Heart left ventricle (tissue), 13 donors: ENCODE data around the gene SRRM2.

Experiments used
- CTCF ChIP-seq, 12 donors: fragments of 200-600 bp; sonication (generic) in 4 of 12; IDR thresholded peaks; one replicate each; pipeline versions ENCODE4 v1.5.0 to v1.8.0; 2018 to 2022; ENCODE audit warnings: antibody characterized with exemption in 12 of 12, mild to moderate bottlenecking in 5 of 12
- POLR2A ChIP-seq, 2 donors: fragments of 450-650 bp; IDR thresholded peaks; one replicate each; pipeline ENCODE4 v1.6.1; 2017; ENCODE audit warnings: antibody characterized with exemption in 2 of 2, mild to moderate bottlenecking in 2 of 2, moderate library complexity in 2 of 2
- donor health status: ischemic (EF 13 %, LVEDD 7.1; RV severe dilation, severe dysfunction).
- donor health status: DM: no; HTN: yes; CAD: no.
- donor health status: DM: no; HTN: no; CAD: no.
- donor health status: ischemic (EF 25% LVEDD 6.9; RV normal size, moderate dysfunction).
- donor health status: ischemic (EF 25% LVEDD 5.7; RV mildly dilated, moderate dysfunction).
- donor health status: ischemic (EF 35%, LVEDD 5.7; RV mildly dilated, moderate dysfunction).
- donor health status: nonischemic (EF 11% LVEDD 7.7; RV severe dilation, severe dysfunction).
- donor health status: DM: yes; HTN: yes; CAD: no.
- donor health status: PGD.
- donor health status: ischemic (EF 29% LVEDD 5.4; RV normal size, mild dysfunction).
- donor health status: nonischemic (EF 23%, LVEDD 6.1; RV moderate dilation, normal function).

DNA sequence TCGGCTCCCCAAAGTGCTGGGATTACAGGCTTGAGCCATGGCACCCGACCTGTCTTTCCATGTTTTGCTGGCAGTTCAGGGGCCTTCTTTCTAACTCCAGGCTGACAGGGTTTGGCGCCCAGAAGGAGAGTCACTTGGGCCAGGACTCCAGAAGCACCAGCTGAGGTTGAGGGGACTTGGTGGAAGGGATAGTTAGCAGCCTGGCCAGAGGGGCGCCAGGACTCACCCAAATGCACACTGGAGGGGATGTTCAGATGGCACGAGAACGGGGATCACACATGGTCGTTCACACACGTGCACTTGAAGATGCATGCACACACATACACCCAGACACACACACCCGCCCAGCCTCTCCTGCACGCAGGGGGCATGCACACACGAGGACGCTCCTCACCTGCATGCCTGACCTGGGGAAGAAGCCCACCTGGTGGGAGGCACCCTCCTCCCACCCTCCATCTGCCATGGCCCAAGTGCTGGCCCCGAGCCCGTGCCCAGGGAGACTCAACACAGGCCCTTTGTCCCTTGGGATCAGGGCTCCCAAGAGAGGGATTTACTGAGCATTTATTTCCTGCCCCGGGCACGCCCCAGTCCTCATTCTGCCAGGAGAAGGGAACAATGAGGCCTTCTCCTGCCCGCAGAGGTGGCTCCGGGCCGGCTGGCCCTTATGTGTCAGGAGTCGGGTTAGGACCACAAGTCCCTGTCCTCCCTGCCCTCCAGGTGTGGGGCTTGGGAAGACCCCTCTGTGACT, 62.3 kb downstream of the SRRM2 start:
- TF ChIP-seq CTCF (IDR thresholded peaks at IDR 0.05) (no peak), POLR2A (IDR thresholded peaks at IDR 0.05) (no peak)
